GM13976 (cell line): ENCODE measurements around the gene CPEB2.
A peak's percentile ranks its signal among the peaks of the same experiment; 100 is the strongest.

Source experiments
- DNase-seq: peaks from one replicate; pipeline ENCODE4 v3.0.0; 2012; ENCODE audit warnings: low spot score
- CTCF ChIP-seq: IDR thresholded peaks from 2 replicates; pipeline ENCODE4 v1.5.1; 2012; ENCODE audit warnings: borderline replicate concordance, mild to moderate bottlenecking; ENCODE audit not compliant: insufficient read depth; ENCODE audit errors: extremely low read depth, missing control alignments, control extremely low read depth
- in situ Hi-C: fragments of 300-500 bp; cut with MboI; formaldehyde crosslinking; loops from one replicate; pipeline ENCODE4 v1.12.0; 2022; ENCODE audit warnings: low sequenced_read_pairs, mixed read lengths, inconsistent platforms; ENCODE audit not compliant: unreplicated experiment

The CPEB2 gene

GRCh38 chr4:15002659-15003400, 549 bp downstream of the CPEB2 start:
- peak; percentile 77 for DNase-seq
- no peak for TF ChIP-seq CTCF
- in situ Hi-C loops = loop anchor here (25.0 kb wide), 1 partner anchor 659 kb away; the partner anchor contains the start of gene FBXL5

DNA sequence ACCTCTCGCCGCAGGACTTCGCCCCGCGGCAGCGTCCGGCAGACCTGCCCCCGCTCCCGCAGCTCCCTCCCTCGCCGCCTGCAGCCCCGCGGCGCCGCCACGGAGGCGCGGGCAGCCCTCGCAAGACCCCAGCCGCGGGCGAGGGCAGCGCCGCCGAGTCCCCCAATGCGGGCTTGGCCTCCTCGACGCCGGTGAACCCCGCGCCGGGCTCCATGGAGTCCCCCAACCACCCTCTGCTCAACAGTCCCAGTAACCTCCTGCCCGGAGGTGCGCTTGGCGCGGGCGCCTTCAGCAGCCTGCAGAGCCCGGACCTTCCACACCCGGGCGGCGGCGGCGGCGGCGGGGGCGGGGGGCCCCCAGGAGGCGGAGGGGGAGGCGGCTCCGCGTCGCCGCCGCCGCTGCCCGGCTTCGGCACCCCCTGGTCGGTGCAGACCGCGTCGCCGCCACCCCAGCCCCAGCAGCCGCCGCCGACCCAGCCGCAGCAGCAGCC, 1.2 kb downstream of the CPEB2 start:
- in situ Hi-C loops = loop anchor here (25.0 kb wide), 1 partner anchor 659 kb away; the partner anchor contains the start of gene FBXL5
- peak; percentile 61 for DNase-seq
- TF ChIP-seq CTCF = no peak

- DNase-seq = peak; percentile 45
- TF ChIP-seq CTCF = no peak
- in situ Hi-C loops = loop anchor here (25.0 kb wide), 1 partner anchor 658 kb away; the partner anchor contains the start of gene FBXL5
Observed at GRCh38 chr4:15003891-15004738, 1.8 kb downstream of the CPEB2 start.

DNA sequence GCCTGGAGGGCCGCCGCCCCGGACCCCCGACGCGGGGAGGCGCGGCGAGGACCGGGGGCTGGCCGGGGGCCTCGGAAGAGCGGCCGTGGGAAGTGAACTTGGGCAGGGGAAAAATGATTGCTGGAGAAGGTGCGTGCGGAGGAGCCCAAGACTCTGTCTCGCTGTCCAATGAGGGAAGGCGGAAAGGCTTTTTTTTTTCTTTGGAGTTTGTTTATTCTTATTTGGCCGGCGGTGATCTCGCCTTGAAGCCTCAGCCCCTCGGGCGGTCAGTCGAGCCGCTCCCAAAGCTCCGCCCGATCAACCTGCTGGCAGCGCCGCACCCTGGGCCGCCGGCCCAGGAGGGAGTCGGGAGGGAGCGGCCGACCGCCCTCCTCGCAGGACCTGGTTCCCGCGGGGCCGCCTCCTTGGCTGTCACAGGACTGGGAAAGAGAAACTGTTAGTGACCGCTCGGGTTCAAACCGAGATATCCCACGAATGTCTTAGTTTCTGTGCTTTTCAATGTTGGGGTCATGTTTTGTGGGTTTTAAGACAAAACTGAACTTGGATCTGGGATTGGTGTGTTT, 2.5 kb downstream of the CPEB2 start:
- peak; percentile 51 for DNase-seq
- no peak for TF ChIP-seq CTCF
- in situ Hi-C loops = loop anchor here (25.0 kb wide), 1 partner anchor 657 kb away; the partner anchor contains the start of gene FBXL5

- DNase-seq = no peak
- no peak for TF ChIP-seq CTCF
- in situ Hi-C loops = loop anchor here (25.0 kb wide), 1 partner anchor 657 kb away; the partner anchor contains the start of gene FBXL5
Observed at GRCh38 chr4:15005474-15006115, 3.3 kb downstream of the CPEB2 start.
